CD4-positive, alpha-beta T cell treated with Interleukin-21 for 1 hour (primary cell): ENCODE data around the gene KCNJ10.

Source experiments
- DNase-seq: peaks from one replicate; pipeline ENCODE4 v3.0.0-alpha.2; 2020

KCNJ10 gene

GRCh38 chr1:160098852-160099561 lies 29.0 kb upstream of the KCNJ10 start:
- peak; percentile 98 for DNase-seq

- peak; percentile 94 for DNase-seq
Observed at GRCh38 chr1:160097911-160098851, 28.2 kb upstream of the KCNJ10 start, which contains the start of gene IGSF8. Gene IGSF8, minus strand, starts transcription at chr1:160098619. Its CDS starts 147 bp downstream, at chr1:160098472.

GRCh38 chr1:160097151-160097910 lies 27.4 kb upstream of the KCNJ10 start:
- DNase-seq, result peak; percentile 4

GRCh38 chr1:160096274-160097116 lies 26.5 kb upstream of the KCNJ10 start:
- DNase-seq, result no peak

GRCh38 chr1:160095382-160096105 lies 25.6 kb upstream of the KCNJ10 start:
- DNase-seq, result no peak

GRCh38 chr1:160094806-160095205 lies 24.8 kb upstream of the KCNJ10 start:
- no peak for DNase-seq

GRCh38 chr1:160094291-160094625 lies 24.3 kb upstream of the KCNJ10 start:
- no peak for DNase-seq

- no peak for DNase-seq
Observed at GRCh38 chr1:160093624-160094290, 23.8 kb upstream of the KCNJ10 start.

GRCh38 chr1:160093069-160093395 lies 23.1 kb upstream of the KCNJ10 start:
- no peak for DNase-seq

GRCh38 chr1:160092366-160093068 lies 22.6 kb upstream of the KCNJ10 start:
- DNase-seq, result no peak

GRCh38 chr1:160091666-160092223 lies 21.8 kb upstream of the KCNJ10 start:
- DNase-seq, result no peak

- no peak for DNase-seq
Observed at GRCh38 chr1:160090760-160091159, 20.8 kb upstream of the KCNJ10 start.

- no peak for DNase-seq
Observed at GRCh38 chr1:160089883-160090282, 19.9 kb upstream of the KCNJ10 start.

GRCh38 chr1:160087118-160087662 lies 17.2 kb upstream of the KCNJ10 start:
- DNase-seq, result no peak

- no peak for DNase-seq
Observed at GRCh38 chr1:160086456-160086892, 16.5 kb upstream of the KCNJ10 start.

- peak; percentile 75 for DNase-seq
Observed at GRCh38 chr1:160085686-160086455, 15.9 kb upstream of the KCNJ10 start.

GRCh38 chr1:160084771-160085321 lies 14.9 kb upstream of the KCNJ10 start:
- DNase-seq, result no peak

GRCh38 chr1:160083968-160084770 lies 14.2 kb upstream of the KCNJ10 start:
- peak; percentile 81 for DNase-seq
